Common myeloid progenitor, CD34-positive (primary cell): ENCODE data around the gene DNAJC13.

Source experiments
- CTCF ChIA-PET: fragments of 350-600 bp; sonication (Branson Sonifier 250); formaldehyde crosslinking; loops from one replicate; lab custom pipeline; 2021; ENCODE audit warnings: antibody characterized with exemption; lab: Charles Lee
- POLR2A ChIA-PET: fragments of 350-600 bp; sonication (Branson Sonifier 250); formaldehyde crosslinking; loops from one replicate; lab custom pipeline; 2021; ENCODE audit warnings: antibody characterized with exemption; lab: Charles Lee
- DNase-seq, 3 donors: peaks; one replicate each; pipeline versions ENCODE4 v3.0.0 to v3.0.0-alpha.2; 2013
- H3K27ac ChIP-seq, 2 experiments: 1 replicate in 1 of 2; 2 replicates in 1 of 2; pipeline ENCODE4 v1.7.0; 2013; ENCODE audit warnings: inconsistent platforms in 2 of 2, low read length in 2 of 2, mild to moderate bottlenecking in 2 of 2, low read depth in 1 of 2, moderate library complexity in 1 of 2; ENCODE audit not compliant: severe bottlenecking in 2 of 2, insufficient read depth in 1 of 2, poor library complexity in 1 of 2
- H3K27me3 ChIP-seq, 5 experiments: replicated peaks in 2 of 5; 1 replicate in 3 of 5; 2 replicates in 2 of 5; pipeline versions ENCODE4 v1.6.1 to v1.7.0; 2013; ENCODE audit warnings: low read length in 4 of 5, mild to moderate bottlenecking in 2 of 5, moderate library complexity in 2 of 5, inconsistent platforms in 1 of 5; ENCODE audit not compliant: insufficient read depth in 5 of 5, control insufficient read depth in 4 of 5
- H3K36me3 ChIP-seq, 4 experiments: 1 replicate in 2 of 4; 2 replicates in 2 of 4; pipeline versions ENCODE4 v1.6.1 to v1.7.0; 2013; ENCODE audit warnings: low read length in 3 of 4, control low read depth in 1 of 4, mild to moderate bottlenecking in 1 of 4; ENCODE audit not compliant: control insufficient read depth in 4 of 4, insufficient read depth in 4 of 4
- H3K4me1 ChIP-seq, 4 experiments: 1 replicate in 3 of 4; 2 replicates in 1 of 4; pipeline versions ENCODE4 v1.6.1 to v1.7.1; 2013; ENCODE audit warnings: low read length in 3 of 4, mild to moderate bottlenecking in 3 of 4, control low read depth in 1 of 4, inconsistent platforms in 1 of 4, moderate library complexity in 1 of 4; ENCODE audit not compliant: control insufficient read depth in 4 of 4, insufficient read depth in 4 of 4; ENCODE audit errors: control extremely low read depth in 1 of 4
- H3K4me3 ChIP-seq, 7 experiments: 1 replicate in 4 of 7; 2 replicates in 3 of 7; pipeline versions ENCODE4 v1.5.1 to v1.7.0; 2013; ENCODE audit warnings: mild to moderate bottlenecking in 7 of 7, low read length in 6 of 7, moderate library complexity in 6 of 7, inconsistent platforms in 2 of 7, low read depth in 2 of 7, control low read depth in 1 of 7; ENCODE audit not compliant: insufficient read depth in 4 of 7, control insufficient read depth in 1 of 7; ENCODE audit errors: extremely low read depth in 1 of 7
- H3K9me3 ChIP-seq, 5 experiments: 1 replicate in 4 of 5; 2 replicates in 1 of 5; pipeline versions ENCODE4 v1.6.1 to v1.7.1; 2013; ENCODE audit warnings: low read length in 4 of 5, mild to moderate bottlenecking in 2 of 5, inconsistent platforms in 1 of 5, low read depth in 1 of 5, moderate library complexity in 1 of 5; ENCODE audit not compliant: control insufficient read depth in 4 of 5, insufficient read depth in 2 of 5; ENCODE audit errors: control extremely low read depth in 1 of 5
- WGBS: methylation state at CpG from one replicate; pipeline ENCODE4 v1.1.5; 2013; ENCODE audit not compliant: insufficient coverage; 5-methylcytosine and 5-hydroxymethylcytosine counted together

Gene DNAJC13

DNA sequence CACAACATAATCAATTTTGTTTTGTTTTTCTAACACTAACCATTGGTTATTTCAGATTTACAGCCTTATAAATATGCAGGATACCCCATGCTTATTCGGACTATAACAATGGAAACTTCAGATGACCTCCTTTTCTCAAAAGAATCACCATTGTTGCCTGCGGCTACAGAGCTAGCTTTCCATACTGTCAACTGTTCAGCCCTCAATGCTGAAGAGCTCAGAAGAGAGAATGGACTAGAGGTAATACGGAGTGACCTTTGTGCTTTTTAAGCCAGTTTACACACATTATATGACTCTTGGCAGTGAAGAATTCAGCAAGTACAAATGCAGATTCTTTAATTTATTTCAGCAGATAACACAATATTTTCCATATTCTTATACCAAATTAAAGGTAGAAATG lies 81.8 kb downstream of the DNAJC13 start:
- CTCF ChIA-PET: no interaction called here
- POLR2A ChIA-PET: no interaction called here
- H3K4me3 ChIP-seq: no peak overlapping the region
- H3K27ac ChIP-seq: no peak overlapping the region
- peaks cover 35 to 83% (median 54%) of the 10 kb centered on the region in 4 experiments for H3K36me3 ChIP-seq
- no peaks in the 10 kb centered on the region for H3K4me1 ChIP-seq
- H3K9me3 ChIP-seq: no peaks in the 10 kb centered on the region
- WGBS: 100% methylated on average over 2 of the region's 3 CpGs
- DNase-seq: no peak
- no peaks in the 10 kb centered on the region for H3K27me3 ChIP-seq

- DNase-seq: no peak
- WGBS: no CpG with 5 or more reads among the region's 1 CpG
- ChIA-PET POLR2A (no interaction called here), CTCF (no interaction called here)
- H3K36me3 ChIP-seq: peaks cover 41 to 86% (median 62%) of the 10 kb centered on the region in 4 experiments
- no peaks in the 10 kb centered on the region for H3K27me3 ChIP-seq
- no peak overlapping the region for H3K27ac ChIP-seq
- H3K9me3 ChIP-seq: no peaks in the 10 kb centered on the region
- H3K4me3 ChIP-seq: no peak overlapping the region
- H3K4me1 ChIP-seq: no peaks in the 10 kb centered on the region
Measured at GRCh38 chr3:132503559-132503958, 86.3 kb downstream of the DNAJC13 start.

GRCh38 chr3:132504375-132504933 lies 87.2 kb downstream of the DNAJC13 start:
- ChIA-PET CTCF (no interaction called here), POLR2A (no interaction called here)
- H3K4me1 ChIP-seq: no peaks in the 10 kb centered on the region
- H3K27ac ChIP-seq: no peak overlapping the region
- peaks cover 37 to 87% (median 64%) of the 10 kb centered on the region in 4 experiments for H3K36me3 ChIP-seq
- no peak for DNase-seq
- H3K9me3 ChIP-seq: no peaks in the 10 kb centered on the region
- no peaks in the 10 kb centered on the region for H3K27me3 ChIP-seq
- H3K4me3 ChIP-seq: no peak overlapping the region

DNA sequence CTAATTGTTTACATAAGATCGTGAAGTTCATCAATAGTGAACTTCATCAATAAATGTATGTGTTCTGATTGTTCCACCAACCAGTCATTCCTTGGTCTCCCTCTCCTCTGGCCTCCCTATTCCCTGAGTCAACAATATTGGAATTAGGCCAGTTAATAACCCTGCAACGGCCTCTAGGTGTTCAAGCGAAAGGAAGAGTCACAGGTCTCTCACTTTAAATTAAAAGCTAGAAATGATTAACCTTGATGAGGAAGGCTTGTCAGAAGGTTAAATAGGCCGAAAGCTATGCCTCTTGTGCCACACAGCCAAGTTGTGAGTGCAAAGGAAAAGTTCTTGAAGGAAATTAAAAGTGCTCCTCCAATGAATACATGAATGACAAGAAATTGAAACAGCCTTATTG lies 90.4 kb downstream of the DNAJC13 start:
- WGBS: 93% methylated on average over 3 of the region's 4 CpGs
- CTCF ChIA-PET: no interaction called here
- Histone ChIP-seq H3K27me3 (no peaks in the 10 kb centered on the region), H3K4me3 (no peak overlapping the region), H3K4me1 (no peaks in the 10 kb centered on the region), H3K27ac (no peak overlapping the region), H3K36me3 (peaks cover 31 to 78% (median 60%) of the 10 kb centered on the region in 4 experiments), H3K9me3 (no peaks in the 10 kb centered on the region)
- DNase-seq: no peak
- POLR2A ChIA-PET: no interaction called here

- no peak for DNase-seq
- Histone ChIP-seq H3K9me3 (no peaks in the 10 kb centered on the region), H3K4me1 (no peaks in the 10 kb centered on the region), H3K4me3 (no peak overlapping the region), H3K27me3 (no peaks in the 10 kb centered on the region), H3K36me3 (peaks cover 29 to 78% (median 64%) of the 10 kb centered on the region in 4 experiments), H3K27ac (no peak overlapping the region)
- WGBS: 100% methylated on average over 1 of the region's 1 CpG
- CTCF ChIA-PET: no interaction called here
- POLR2A ChIA-PET: no interaction called here
Measured at GRCh38 chr3:132509096-132509495, 91.8 kb downstream of the DNAJC13 start.

- Histone ChIP-seq H3K9me3 (no peaks in the 10 kb centered on the region), H3K36me3 (peaks cover 29 to 78% (median 65%) of the 10 kb centered on the region in 4 experiments), H3K27me3 (no peaks in the 10 kb centered on the region), H3K4me1 (no peaks in the 10 kb centered on the region), H3K4me3 (no peak overlapping the region), H3K27ac (no peak overlapping the region)
- DNase-seq: no peak
- ChIA-PET CTCF (interaction anchor here (1.3 kb wide), 1 partner anchor 13 kb away, joined by 3 read pairs; no protein-coding TSS in a partner anchor), POLR2A (no interaction called here)
- WGBS: no CpG with 5 or more reads among the region's 1 CpG
Measured at GRCh38 chr3:132509506-132509905, 92.2 kb downstream of the DNAJC13 start.

DNA sequence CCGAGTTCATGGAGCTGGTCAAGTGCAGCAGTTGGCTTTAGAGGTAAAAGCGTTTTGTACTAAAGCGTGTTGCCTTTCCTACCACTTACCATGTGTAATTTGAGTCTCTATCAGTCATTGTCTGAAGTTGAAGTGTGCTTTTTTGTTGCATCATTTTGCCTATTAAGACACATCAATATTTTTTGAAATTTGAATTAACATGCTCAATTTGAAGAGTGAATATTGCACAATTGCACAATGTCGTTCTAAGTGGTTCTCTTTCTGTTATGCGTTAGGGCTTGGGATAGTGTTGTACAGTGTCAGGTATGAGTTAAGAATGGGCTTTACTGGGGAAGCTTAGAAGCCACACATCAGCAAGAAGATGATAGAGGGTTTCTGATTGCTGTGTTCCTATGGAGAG lies 95.8 kb downstream of the DNAJC13 start:
- CTCF ChIA-PET: no interaction called here
- Histone ChIP-seq H3K36me3 (peaks cover 28 to 86% (median 61%) of the 10 kb centered on the region in 4 experiments), H3K9me3 (no peaks in the 10 kb centered on the region), H3K27ac (no peak overlapping the region), H3K4me3 (no peak overlapping the region), H3K4me1 (no peaks in the 10 kb centered on the region), H3K27me3 (no peaks in the 10 kb centered on the region)
- WGBS: 100% methylated on average over 3 of the region's 5 CpGs
- POLR2A ChIA-PET: no interaction called here
- no peak for DNase-seq
